ENCODE data around the gene RFTN2. TPM values are rescaled to one million over a fixed set of nuclear protein-coding genes. Genes with fewer than 3 reads are reported as not detected.

RFTN2 gene
- total and polyA plus RNA-seq, 2 of the 13 experiments (the other 11 are each of a cell fraction or from before 2014, with no cell fraction given): not detected

GRCh38 chr2:197615016-197615652 lies 60.3 kb downstream of the RFTN2 start:
- CTCF ChIA-PET (ENCODE audit: low intra/inter-chr PET ratio, low total read pairs): no interaction called here
- H3K4me3 ChIP-seq (replicated peaks in 1 of 3; ENCODE audit: insufficient read depth in 1 of 3, low read depth in 2 of 3, low read length in 3 of 3): no peak overlapping the region
- BruUV-seq (replicated peaks): no TSS peak
- whole genome bisulfite sequencing (ENCODE audit: low lambda C conversion rate): 31% methylated on average over 4 of the region's 4 CpGs
- H3K9me3 ChIP-seq (ENCODE audit: low read length): no peaks in the 10 kb centered on the region
- peaks cover 1 to 40% of the 10 kb centered on the region in 2 experiments; a peak in 4 of 5 replicates for H3K27me3 ChIP-seq (ENCODE audit: control insufficient read depth in 1 of 2, insufficient read depth in 2 of 2, low read length in 2 of 2)
- no peaks in the 10 kb centered on the region for H4K20me1 ChIP-seq (ENCODE audit: insufficient read depth, low read length)
- DNase-seq (ENCODE audit: low spot score) (peak; percentile 27), FAIRE-seq (no peak), ATAC-seq (peak; percentile 57)
- no peaks in the 10 kb centered on the region for H3K36me3 ChIP-seq (replicated peaks in 1 of 2; ENCODE audit: control insufficient read depth in 1 of 2, insufficient read depth in 2 of 2, low read length in 2 of 2)
- no peak overlapping the region for H3K9ac ChIP-seq (ENCODE audit: insufficient read depth, low read depth, low read length)
- H2AFZ ChIP-seq (ENCODE audit: low read length): no peak overlapping the region
- no peak overlapping the region for H3K27ac ChIP-seq (ENCODE audit: extremely low read length, insufficient read depth, low read length)
- intact Hi-C loops (cut with micrococcal nuclease; ENCODE audit: unreplicated experiment) (no loop called here), in situ Hi-C loops (cut with HindIII; ENCODE audit: extremely low pct_ligation_motif_present, low pct_unique_long_range_greater_than_20kb) (no loop called here)
- H3K4me1 ChIP-seq (ENCODE audit: insufficient read depth, low read length): peaks cover 34% of the 10 kb centered on the region
- POLR2A ChIA-PET: interaction anchor here (0.8 to 2.9 kb wide), 3 partner anchors 115 to 180 kb away, joined by 3 to 22 read pairs (median 3); partner anchors contain the start of genes COQ10B, HSPD1, HSPE1 and SF3B1
- no peaks in the 10 kb centered on the region for H3K79me2 ChIP-seq (ENCODE audit: insufficient read depth, low read length)
- H3K4me2 ChIP-seq (ENCODE audit: low read depth, low read length): no peak overlapping the region
- TF ChIP-seq ZNF597 (CRISPR knock-in tag; IDR thresholded peaks at IDR 0.05) (no peak), CEBPB (IDR thresholded peaks at IDR 0.05; ENCODE audit: borderline replicate concordance, low read depth, low read length) (no peak), TEAD3 (CRISPR knock-in tag; optimal IDR thresholded peaks at IDR 0.05; ENCODE audit: borderline replicate concordance) (peak; percentile 22), NFYB (CRISPR knock-in tag; IDR thresholded peaks at IDR 0.05) (no peak), ZNF782 (CRISPR knock-in tag; IDR thresholded peaks at IDR 0.05; ENCODE audit: borderline replicate concordance) (no peak), ARNT2 (CRISPR knock-in tag; IDR thresholded peaks at IDR 0.05; ENCODE audit: low read depth) (peak; percentile 29; the same call in 1 of the 2 replicates), ATF7 (IDR thresholded peaks at IDR 0.05) (no peak), ATF7 (CRISPR knock-in tag; IDR thresholded peaks at IDR 0.05) (no peak), SMC3 (IDR thresholded peaks at IDR 0.05; ENCODE audit: low read length) (peak; percentile 32; the same call in 1 of the 2 replicates), SP140L (CRISPR knock-in tag; IDR thresholded peaks at IDR 0.05; ENCODE audit: borderline replicate concordance) (no peak), ZNF24 (IDR thresholded peaks at IDR 0.05) (no peak), ZNF33A (CRISPR knock-in tag; IDR thresholded peaks at IDR 0.05; ENCODE audit: borderline replicate concordance) (no peak), ZNF841 (CRISPR knock-in tag; IDR thresholded peaks at IDR 0.05; ENCODE audit: borderline replicate concordance) (no peak), ZNF740 (CRISPR knock-in tag; IDR thresholded peaks at IDR 0.05) (no peak), ZMYM3 (CRISPR knock-in tag; IDR thresholded peaks at IDR 0.05) (no peak), ELF3 (CRISPR knock-in tag; IDR thresholded peaks at IDR 0.05) (peak; percentile 79), ZNF382 (CRISPR knock-in tag; IDR thresholded peaks at IDR 0.05; ENCODE audit: borderline replicate concordance) (no peak), GATAD1 (CRISPR knock-in tag; IDR thresholded peaks at IDR 0.05) (0 out of 2 replicates have a peak, but pooled peaks have one; percentile 8), ZNF629 (CRISPR knock-in tag; conservative IDR thresholded peaks at IDR 0.05) (no peak)
- TF ChIP-seq, protein P1, sequence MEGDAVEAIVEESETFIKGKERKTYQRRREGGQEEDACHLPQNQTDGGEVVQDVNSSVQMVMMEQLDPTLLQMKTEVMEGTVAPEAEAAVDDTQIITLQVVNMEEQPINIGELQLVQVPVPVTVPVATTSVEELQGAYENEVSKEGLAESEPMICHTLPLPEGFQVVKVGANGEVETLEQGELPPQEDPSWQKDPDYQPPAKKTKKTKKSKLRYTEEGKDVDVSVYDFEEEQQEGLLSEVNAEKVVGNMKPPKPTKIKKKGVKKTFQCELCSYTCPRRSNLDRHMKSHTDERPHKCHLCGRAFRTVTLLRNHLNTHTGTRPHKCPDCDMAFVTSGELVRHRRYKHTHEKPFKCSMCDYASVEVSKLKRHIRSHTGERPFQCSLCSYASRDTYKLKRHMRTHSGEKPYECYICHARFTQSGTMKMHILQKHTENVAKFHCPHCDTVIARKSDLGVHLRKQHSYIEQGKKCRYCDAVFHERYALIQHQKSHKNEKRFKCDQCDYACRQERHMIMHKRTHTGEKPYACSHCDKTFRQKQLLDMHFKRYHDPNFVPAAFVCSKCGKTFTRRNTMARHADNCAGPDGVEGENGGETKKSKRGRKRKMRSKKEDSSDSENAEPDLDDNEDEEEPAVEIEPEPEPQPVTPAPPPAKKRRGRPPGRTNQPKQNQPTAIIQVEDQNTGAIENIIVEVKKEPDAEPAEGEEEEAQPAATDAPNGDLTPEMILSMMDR (CRISPR knock-in tag; IDR thresholded peaks at IDR 0.05): peak; percentile 75
- TF ChIP-seq, protein P2, sequence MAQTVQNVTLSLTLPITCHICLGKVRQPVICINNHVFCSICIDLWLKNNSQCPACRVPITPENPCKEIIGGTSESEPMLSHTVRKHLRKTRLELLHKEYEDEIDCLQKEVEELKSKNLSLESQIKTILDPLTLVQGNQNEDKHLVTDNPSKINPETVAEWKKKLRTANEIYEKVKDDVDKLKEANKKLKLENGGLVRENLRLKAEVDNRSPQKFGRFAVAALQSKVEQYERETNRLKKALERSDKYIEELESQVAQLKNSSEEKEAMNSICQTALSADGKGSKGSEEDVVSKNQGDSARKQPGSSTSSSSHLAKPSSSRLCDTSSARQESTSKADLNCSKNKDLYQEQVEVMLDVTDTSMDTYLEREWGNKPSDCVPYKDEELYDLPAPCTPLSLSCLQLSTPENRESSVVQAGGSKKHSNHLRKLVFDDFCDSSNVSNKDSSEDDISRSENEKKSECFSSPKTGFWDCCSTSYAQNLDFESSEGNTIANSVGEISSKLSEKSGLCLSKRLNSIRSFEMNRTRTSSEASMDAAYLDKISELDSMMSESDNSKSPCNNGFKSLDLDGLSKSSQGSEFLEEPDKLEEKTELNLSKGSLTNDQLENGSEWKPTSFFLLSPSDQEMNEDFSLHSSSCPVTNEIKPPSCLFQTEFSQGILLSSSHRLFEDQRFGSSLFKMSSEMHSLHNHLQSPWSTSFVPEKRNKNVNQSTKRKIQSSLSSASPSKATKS (CRISPR knock-in tag; IDR thresholded peaks at IDR 0.05): 0 out of 2 replicates have a peak, but pooled peaks have one; percentile 10

All from HepG2 (cell line).